OCI-M2 (cell line): ENCODE results near the gene NHLRC4.
"Not testable (repeated sequence)": the region's sequence is repeated elsewhere in the genome, so short reads cannot be mapped to it uniquely, and the experiment has no call there.

Source experiments
- DNase-seq: peaks from one replicate; lab custom pipeline; 2025; ENCODE audit not compliant: unreplicated experiment; lab: John Stamatoyannopoulos, UW

NHLRC4 gene

GRCh38 chr16:596736-597060 lies 29.9 kb downstream of the NHLRC4 start:
- no peak for DNase-seq

- DNase-seq: not testable (repeated sequence)
These were observed 30.9 kb downstream of the NHLRC4 start for GRCh38 chr16:597655-598054.

GRCh38 chr16:598823-599739 lies 32.3 kb downstream of the NHLRC4 start:
- no peak for DNase-seq

- DNase-seq: no peak
These were observed 34.0 kb downstream of the NHLRC4 start for GRCh38 chr16:600781-601180.

- DNase-seq: no peak
These were observed 37.1 kb downstream of the NHLRC4 start for GRCh38 chr16:603933-604332.

- no peak for DNase-seq
These were observed 40.0 kb downstream of the NHLRC4 start for GRCh38 chr16:606656-607307.

GRCh38 chr16:608019-608418 lies 41.2 kb downstream of the NHLRC4 start:
- DNase-seq: no peak

- DNase-seq: no peak
These were observed 42.5 kb downstream of the NHLRC4 start for GRCh38 chr16:609316-609715.

- DNase-seq: no peak
These were observed 43.2 kb downstream of the NHLRC4 start for GRCh38 chr16:609984-610383.

GRCh38 chr16:610513-611381 lies 43.9 kb downstream of the NHLRC4 start:
- no peak for DNase-seq

- DNase-seq: no peak
These were observed 48.3 kb downstream of the NHLRC4 start for GRCh38 chr16:615122-615521.

- DNase-seq: no peak
These were observed 50.2 kb downstream of the NHLRC4 start for GRCh38 chr16:616733-617586.

- DNase-seq: no peak
These were observed 51.0 kb downstream of the NHLRC4 start for GRCh38 chr16:617855-618254.
